H54 (cell line): ENCODE measurements around the gene HPD.

ENCODE experiments used
- DNase-seq: peaks from one replicate; pipeline ENCODE4 v3.0.0; 2011; ENCODE audit warnings: low spot score, mixed read lengths; ENCODE audit not compliant: insufficient read length
- FAIRE-seq: peaks from 3 replicates; lab custom pipeline; 2011; peaks lifted over from hg19 to GRCh38; lab: Jason Lieb, UNC
- POLR2A ChIP-seq: IDR thresholded peaks from 2 replicates; pipeline ENCODE4 v1.6.1; 2011; ENCODE audit warnings: low read depth, mild to moderate bottlenecking, low read length

The HPD gene

DNA sequence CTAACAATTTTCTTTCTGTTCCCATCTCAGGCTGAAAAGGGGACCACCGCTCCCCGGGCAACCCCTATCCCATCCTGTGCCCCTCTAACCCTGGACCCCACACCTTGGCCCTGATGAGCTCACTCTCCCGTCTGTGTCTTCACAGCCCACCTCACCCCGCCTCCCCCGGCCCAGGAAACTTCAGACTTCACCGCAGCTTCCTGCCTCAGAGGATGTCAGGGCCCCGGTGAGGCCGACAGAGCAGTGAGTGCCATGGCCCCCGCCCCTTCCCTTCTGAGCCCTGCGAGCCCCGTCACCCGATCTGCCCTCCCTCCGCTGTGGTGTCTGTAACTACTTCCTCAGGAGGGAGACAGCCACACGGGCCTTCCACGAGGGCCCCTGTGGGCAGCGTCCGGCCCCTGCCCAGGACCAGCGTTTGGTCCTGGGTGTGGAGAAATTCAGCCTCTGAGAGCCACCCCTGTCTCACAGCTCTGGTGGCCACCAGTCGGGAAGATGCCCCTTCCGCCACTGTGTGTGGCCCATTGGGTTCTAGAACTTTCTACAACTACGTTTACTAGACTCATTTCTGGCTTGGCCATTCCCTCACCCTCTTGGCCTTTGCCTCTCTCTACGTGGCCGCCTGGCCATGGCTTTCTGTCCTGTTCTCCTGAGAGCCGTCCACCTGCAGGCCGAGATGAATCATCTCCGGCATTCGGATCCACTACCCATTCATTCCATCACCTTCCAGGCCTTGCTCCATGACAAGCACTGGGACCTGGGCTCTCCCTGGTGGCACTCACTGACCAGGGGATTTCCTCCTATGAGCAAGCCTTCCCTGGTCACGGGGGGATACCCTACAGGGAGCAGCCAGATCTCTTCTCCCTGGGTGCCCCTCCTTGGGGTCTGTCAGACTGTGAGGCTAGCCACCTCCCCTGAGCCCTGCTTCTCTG is 68.6 kb downstream of the HPD start:
- FAIRE-seq (no peak), DNase-seq (no peak)
- TF ChIP-seq POLR2A = no peak
